ENCODE results near the gene DCDC2C.

DNA sequence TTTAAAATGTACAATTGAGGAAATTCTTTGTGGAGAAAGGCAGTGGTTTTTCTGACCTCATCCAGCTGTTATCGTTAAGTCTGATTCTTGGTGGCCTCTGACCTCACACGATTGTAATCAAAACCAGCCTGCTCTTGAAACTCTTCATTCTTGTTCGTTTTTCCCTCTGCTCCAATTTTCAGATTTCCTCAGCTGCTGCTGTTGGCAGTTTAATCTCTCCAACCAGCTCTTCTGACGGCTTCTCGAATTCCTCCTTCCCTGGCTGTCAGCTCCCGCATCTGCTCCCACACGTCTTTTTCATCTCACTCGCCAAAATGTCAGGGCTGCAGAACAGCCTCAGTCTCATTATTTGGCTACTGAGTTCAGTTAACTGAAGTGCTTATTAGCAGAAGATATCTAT is 136.1 kb downstream of the DCDC2C start:
- TF ChIP-seq CTCF (IDR thresholded peaks at IDR 0.05) (no peak), EZH2 (IDR thresholded peaks at IDR 0.05) (no peak), EZH2phosphoT487 (IDR thresholded peaks at IDR 0.05) (no peak)

Measured in neural progenitor cell (in vitro differentiated cells).